Measurements from ENCODE around the gene PGLYRP3. TPM values are rescaled to one million over a fixed set of nuclear protein-coding genes. Genes with fewer than 3 reads are reported as not detected.

Gene PGLYRP3, protein sequence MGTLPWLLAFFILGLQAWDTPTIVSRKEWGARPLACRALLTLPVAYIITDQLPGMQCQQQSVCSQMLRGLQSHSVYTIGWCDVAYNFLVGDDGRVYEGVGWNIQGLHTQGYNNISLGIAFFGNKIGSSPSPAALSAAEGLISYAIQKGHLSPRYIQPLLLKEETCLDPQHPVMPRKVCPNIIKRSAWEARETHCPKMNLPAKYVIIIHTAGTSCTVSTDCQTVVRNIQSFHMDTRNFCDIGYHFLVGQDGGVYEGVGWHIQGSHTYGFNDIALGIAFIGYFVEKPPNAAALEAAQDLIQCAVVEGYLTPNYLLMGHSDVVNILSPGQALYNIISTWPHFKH
- polyA plus RNA-seq (ENCODE audit: insufficient read length in 3 of 3) = not detected
- long read RNA-seq, donor 1 = 0 reads
- long read RNA-seq, donor 2 = 0 reads
- long read RNA-seq, donor 3 = 0 reads
- long read RNA-seq, donor 4 = 0 reads
- long read RNA-seq, donor 5 = 0 reads
- long read RNA-seq, donor 6 = 0 reads
- long read RNA-seq, donor 7 = 0 reads
- long read RNA-seq, donor 8 = 0 reads
- long read RNA-seq, donor 9 = 0 reads
- long read RNA-seq, donor 10 = 0 reads
- long read RNA-seq, donor 11 = 0 reads
- long read RNA-seq, donor 12 = 0 reads
- long read RNA-seq, donor 13 = 0 reads
- long read RNA-seq, donor 14 = 0 reads
- long read RNA-seq, donor 15 = 0 reads
- long read RNA-seq, donor 16 = 0 reads

DNA sequence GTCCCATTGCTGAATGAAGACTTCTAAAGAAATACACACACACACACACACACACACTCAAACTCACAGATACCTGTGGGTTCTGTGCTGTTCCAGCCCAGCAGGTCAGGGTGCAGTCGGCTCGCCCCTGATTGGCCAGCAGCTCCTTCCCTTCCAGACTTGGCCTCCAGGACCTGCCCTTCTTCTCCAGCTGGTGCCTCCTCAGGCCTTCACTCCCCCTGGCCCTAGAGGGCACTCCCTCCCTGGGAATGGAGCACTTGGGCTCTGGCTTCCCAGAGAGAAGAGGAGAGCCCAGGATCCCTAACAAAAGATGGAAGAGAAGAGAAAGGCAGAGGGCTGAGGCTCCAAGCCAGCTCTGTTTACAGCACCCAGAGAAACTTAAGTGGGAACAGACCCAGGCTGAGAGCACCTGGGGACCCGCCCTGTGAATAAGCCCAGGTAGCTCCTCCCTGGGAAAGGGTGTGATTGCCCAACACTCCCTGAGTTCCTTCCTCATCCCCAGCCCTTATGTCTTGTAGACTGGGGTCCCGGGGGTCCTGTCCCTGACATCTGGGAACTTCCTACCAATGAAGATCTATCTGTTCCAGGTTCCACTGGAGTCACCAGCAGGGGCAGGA lies at the start of gene PGLYRP3:
PGLYRP3 (minus strand) TSS at position 383 of the 617 bp plus-strand sequence. CDS start 2,287 bp downstream, outside the sequence.
- DNase-seq = no peak

DNA sequence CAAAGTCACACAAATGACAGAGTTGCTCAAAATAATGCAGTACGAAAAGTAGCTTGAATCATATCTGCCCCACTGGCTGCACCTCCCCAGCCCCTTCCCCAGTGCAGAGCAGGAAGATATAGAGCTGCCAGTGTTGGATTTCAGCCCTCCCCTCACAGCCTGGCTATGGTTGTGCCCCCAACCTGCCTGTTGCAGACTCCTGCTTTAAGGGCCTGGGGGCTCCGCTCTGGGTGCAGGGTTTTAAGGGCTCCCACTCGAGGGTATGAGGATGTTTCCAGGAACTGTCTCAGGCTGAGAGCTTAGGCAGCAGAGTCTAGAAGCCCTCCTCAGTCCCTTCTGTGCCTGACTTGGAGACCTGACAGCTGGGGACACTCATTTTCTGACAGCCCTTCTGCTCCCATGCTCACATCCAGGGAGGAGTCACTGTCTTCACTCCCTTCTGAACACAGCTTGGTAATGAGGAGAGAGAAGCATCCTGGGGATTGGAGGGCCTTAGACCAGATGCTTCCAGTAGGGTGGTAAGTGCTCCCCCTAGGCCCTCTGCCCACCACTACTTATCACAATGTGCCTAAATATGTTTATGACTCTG lies 49.5 kb upstream of the PGLYRP3 start:
- peak; percentile 80 for DNase-seq

DNA sequence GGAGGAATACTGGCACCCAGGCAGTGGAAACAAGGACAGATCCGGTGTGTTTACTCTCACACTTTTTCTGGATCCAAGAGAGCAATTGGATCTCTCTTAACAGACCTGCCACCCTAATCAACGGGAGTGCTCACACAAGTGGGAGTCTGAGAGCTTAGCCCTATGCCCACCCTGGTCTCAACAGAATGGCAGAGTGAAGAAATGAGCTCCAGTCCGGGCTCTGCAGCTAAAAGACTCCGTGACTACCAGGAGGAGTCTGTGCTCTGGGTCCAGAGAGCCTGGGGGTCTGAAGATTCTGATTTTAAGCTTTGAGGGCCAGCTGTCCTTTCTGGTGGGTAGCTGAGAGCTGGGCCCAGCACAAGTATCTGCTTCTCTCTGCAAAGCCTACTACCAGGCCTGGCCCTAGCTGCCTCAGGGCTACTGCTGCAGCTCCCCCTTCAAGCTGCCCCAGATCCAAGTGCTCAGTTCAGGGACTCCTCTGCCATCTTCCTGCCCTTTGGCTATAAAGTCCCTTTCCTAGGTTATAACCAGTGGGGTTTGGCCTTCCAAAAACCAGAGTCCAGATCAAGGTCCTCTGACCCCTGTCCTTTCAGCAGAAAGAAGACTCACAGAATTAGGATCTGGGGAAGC lies 48.8 kb upstream of the PGLYRP3 start:
- no peak for DNase-seq

DNA sequence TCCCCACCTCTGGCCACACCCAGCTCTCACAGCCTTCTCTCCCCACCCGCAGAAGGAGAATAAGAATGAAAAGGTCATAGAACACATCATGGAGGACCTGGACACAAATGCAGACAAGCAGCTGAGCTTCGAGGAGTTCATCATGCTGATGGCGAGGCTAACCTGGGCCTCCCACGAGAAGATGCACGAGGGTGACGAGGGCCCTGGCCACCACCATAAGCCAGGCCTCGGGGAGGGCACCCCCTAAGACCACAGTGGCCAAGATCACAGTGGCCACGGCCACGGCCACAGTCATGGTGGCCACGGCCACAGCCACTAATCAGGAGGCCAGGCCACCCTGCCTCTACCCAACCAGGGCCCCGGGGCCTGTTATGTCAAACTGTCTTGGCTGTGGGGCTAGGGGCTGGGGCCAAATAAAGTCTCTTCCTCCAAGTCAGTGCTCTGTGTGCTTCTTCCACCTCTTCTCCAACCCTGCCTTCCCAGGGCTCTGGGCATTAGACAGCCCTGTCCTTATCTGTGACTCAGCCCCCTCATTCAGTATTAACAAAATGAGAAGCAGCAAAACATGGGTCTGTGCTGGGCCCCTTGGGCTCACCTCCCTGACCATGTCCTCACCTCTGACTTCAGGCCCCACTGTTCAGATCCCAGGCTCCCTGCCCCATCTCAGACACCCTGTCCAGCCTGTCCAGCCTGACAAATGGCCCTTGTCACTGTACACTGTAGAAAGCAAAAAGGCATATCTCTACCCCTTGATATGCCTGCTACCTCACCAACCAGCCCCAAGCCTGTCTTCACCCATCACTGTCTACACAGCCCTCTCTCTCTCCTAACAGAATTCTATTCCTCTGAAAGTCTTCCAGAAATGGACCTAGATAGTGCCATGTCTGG lies 48.1 kb upstream of the PGLYRP3 start:
- DNase-seq = no peak

DNA sequence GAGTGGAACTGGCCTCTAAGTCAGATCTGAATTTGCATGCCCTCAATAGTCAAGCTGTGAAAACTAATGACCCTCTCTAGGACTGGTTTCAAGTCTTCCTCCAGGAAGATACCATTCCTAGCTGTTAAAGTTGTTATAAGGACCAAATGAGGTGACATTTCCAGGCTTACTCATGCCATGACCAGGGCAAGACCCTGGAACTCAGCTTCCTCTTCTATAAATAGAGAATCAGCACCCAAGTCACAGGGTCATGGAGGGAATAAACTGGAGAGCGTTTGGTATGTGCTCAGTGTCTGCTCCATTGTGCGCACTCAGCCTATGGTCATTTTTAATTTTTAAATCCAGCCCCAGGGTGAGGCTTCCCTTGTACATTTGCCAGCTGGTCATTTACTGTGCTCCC lies 47.4 kb upstream of the PGLYRP3 start:
- no peak for DNase-seq

DNA sequence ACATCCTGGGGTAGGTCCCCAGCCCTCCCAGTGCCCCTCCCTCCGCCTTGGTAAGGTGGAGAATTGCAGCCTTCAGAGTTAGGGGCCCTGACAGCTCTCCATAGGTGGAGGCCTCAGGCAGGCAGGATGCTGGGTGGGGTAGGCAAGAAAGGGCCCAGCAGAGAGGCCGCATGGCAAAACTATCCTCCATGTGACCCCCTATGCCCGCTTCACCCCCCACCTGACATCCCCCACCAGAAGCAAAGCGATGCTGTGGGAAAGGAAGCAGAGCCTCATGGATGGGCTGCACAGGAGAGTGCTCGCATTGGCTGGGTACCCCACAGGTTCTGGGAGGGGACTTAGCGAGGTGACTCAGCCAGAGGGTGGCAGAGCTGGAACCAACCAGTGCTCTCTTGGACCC lies 46.5 kb upstream of the PGLYRP3 start:
- DNase-seq = no peak

DNA sequence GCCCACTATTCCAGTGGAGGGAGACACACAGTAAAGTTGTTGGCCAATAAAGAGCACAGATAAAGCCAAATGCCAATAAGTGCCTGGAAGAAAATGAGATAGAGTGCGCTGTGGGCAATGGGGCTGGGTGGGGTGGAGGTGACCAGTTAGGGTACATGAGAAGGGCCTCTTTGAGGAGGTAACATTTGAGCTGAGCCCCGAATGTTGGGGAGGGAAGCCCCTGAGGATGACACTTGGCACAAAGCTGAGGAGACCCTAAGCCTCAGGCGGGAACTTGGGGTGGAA lies 45.9 kb upstream of the PGLYRP3 start:
- DNase-seq = no peak

DNA sequence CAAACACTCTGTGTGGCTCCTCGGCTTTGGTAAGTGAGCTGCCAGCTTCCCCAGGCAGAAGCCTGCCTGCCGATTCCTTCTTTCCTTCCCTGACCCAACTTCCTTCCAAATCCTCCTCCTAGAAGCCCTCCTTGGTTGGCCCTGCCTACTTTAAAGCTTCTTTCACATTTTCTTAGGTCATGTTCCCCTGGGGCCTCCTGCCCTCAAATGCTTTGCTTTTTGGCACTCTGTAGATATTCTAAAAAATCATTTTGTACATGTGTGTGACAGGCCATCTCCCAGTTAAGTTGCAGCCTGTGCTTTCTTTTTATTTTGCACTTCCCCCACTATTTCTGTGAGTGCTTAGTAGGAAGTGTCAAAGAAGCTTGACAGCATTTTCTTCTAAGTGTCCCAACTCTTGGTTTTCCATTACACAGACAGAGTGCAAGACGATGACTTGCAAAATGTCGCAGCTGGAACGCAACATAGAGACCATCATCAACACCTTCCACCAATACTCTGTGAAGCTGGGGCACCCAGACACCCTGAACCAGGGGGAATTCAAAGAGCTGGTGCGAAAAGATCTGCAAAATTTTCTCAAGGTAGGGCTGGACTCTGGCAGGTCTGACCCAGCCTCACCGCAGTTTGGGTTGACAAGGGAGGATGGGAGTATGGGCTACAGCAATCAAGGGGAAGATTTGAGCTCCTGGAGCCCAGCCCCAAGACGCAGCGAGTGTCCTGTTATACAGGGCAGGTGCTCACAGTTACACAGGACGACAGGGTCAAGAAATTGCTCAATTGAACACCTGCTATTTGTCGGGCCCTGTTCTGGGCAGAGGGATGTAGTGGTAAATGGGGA lies 45.3 kb upstream of the PGLYRP3 start, which contains the start of gene S100A9:
S100A9 (plus strand) TSS at position 2 of the 838 bp plus-strand sequence; CDS start at position 432, 430 bp downstream.
- DNase-seq = no peak

DNA sequence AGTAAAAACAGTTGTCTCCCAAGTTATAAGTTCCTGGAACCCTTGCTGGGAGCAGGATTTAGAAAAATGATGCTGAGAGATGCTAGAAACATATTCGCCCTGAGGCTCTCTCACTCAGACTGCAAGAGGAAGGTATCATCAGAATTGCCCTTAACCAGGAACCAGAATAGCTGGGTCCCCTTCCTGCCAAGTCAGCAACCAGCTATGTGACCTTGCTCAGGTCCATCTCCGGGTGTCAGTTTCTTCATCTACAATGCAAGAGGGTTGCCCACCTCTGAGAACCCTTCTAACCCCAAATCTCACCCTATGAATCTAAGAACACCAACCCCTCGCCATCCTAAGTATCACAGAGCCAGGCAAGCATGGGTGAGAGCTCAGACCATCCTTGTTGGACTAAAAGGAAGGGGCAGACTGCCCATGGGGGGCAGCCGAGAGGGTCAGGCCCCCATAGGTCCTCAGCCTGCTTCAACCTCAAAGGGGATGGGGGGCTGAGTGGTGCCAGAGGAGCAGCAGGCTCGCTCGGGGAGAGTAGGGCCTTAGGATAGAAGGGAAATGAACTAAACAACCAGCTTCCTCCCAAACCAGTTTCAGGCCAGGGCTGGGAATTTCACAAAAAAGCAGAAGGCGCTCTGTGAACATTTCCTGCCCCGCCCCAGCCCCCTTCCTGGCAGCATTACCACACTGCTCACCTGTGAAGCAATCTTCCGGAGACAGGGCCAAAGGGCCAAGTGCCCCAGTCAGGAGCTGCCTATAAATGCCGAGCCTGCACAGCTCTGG lies 44.5 kb upstream of the PGLYRP3 start:
- no peak for DNase-seq

DNA sequence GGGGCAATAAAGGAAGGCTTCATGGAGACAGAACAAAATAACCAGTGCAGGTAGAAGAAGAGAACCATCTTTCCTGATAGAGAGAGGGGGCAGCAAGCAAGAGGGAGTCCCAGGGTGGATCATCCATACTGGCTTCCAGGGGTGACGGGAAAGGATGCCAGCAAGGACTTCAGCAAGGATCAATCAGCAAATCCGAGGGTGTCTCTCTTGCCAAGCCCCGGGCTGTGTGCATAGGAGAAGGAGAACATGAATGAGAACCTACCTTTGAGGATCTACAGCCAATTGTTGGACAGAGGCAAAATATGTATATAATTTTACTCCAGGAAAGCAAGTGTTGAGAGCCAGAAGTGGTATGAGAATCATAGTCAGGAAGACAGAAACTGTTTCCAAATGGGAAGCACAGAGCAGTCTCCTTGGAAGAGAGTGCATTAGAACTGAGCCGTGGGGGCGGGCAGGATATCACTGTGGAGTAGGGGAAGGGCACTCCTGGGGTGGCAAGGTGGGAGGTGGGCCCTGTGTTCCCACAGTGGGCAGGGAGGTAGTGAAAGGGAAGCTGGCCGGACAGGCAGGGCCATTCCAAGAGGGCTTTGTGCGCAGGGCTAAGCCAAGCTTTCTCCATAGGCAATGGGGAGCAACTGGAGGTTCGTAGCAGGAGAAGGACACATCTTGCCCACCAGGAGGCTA lies 43.8 kb upstream of the PGLYRP3 start:
- DNase-seq = no peak

DNA sequence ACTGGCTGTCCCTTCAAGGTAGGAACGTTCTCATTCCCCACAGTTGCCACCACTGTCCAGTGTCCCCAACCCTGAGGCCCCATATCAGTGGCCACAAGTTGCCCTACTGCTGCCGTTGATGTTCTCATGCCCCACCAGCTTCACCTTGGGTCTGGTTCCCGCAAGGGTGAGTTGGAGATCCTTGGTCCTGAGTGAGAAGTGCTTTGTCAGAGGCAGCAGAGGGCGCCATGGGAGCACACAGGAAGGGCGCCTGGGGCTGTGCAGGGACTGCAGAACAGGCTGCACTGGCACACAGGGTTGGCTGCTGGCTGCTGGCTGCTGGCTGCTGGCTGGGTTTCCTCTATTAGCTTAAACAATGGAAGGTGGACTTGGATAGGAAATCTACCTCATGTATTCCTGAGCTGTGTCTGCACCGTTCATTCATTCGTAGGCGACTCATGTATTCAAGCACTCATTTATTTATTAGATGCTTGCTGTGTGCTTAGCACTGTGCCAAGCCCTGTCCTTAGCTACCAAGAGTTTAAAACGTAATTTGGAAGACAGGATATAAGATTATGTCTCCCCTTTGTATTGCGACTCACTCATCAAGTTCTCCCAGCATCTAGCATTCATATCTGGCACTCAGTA lies 42.8 kb upstream of the PGLYRP3 start:
- DNase-seq = no peak

DNA sequence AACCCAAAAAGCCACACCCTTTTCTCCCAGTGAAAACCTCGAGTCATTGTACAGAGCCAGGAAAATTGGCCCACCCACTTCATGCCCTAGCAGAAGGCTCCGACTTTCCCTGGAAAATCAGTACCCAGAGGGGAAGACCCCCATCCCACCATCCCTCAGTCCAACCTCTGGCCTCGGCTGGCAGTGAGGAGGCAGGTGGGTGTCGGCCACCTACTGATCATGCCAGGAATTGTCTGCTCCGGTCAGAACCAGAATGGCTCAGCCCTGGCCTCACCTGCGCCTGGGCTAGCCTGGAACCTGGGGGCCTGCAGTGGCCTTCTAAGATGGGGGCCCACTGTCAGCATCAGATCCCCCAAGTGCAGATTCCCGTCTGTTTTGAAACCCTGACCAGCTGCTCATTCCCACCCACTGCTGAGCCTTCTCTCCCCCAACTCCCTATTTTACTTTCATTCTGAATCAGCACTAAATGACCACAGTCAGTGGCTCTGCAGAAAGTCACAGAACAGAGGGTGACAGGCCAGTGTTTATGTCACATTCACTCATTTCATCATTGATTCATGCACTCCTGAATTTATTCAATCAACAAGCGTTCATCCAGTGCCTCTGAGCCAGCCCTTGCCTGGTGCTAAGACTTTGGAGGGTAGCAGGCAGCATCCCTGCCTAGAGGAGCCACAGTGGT lies 41.9 kb upstream of the PGLYRP3 start:
- DNase-seq = no peak

DNA sequence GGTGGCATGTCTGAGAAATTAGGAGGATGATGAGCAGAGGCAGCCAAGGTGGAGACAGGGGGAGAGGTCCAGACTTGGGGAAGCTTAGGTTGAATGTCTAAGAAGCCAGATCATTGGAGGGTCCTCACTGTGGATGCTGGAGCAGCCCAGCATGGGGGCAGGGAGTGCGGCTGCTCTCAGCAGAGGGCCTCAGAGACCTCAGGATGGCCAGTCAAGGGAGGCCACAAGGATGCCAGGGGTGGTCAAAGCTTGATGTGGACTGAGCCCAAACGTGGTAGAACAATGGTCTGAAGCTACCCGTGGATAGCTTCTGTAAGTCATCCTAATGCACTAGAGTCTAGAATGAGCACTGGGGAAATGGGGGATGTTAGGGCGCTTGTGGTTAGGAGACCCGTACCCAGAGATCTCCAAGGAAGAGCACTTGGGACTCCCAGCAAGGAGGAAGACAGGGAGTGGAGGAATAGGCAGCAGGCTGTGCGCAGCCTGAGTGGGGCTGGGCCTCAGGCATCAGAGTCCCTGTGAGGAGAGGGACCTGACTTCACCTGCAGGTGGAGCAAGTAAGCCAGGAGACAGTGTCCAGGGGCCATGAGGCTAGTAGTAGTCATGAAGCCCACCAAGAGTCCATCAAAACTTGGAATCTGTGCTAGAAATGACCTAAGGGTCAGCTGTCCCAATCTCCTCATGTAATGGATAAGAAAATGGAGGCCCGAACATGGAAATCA lies 40.6 kb upstream of the PGLYRP3 start:
- no peak for DNase-seq

DNA sequence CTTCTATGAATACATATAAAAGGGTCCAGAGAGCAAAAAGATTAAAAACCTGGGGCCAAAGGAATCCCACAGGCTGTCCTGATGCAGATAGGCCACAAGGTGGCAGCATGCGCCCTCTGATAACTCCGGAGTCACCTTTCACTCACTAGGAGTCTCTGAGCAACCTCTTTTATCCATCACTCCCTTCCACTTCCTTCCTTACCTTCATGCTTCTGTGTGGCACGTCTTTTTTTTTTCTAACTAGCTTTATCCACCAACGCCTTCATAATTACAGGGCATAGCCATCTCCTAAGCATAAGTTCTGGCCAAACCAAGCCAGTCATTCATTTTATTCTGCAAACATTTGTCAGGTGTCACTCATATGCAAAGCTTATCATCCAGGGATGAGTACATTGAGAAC lies 39.8 kb upstream of the PGLYRP3 start:
- peak; percentile 46 for DNase-seq

DNA sequence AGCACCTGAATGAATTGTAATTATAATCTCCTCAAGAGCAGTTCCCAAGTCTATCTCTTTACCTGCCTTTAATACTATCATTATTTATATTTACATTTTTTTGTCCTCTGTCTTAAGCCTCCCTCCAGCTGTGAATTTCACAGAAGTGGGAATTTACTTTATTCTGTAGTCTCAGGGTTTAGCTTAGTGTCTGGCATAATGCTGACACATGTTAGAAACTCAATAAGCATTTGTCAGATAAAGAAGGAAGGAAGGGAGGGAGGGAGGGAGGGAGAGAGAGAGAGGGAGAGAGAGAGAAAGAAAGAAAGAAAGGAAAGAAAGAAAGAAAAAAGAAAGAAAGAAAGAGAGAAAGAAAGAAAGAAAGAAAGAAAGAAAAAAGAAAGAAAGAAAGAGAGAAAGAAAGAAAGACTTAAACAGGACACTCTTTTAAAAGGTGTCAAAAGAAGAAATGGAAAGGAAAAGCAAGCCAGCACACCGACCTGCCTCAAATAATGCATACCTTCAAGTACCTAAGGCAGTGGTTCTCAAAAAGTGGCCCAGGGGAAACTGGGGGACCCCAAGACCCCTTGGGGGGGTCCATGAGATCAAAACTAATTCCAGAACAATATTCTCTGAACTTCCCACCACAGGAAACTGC lies 37.7 kb upstream of the PGLYRP3 start:
- DNase-seq = no peak
